Measurements from ENCODE around the gene OVCA2. TPM values are rescaled to one million over a fixed set of nuclear protein-coding genes. Genes with fewer than 3 reads are reported as not detected.

Gene OVCA2
- total and polyA plus RNA-seq, 10 donors, result 20.9 to 68.8 (median 35.6) TPM

- Histone ChIP-seq H3K9me3 (no peaks in the 10 kb centered on the region), H3K4me3 (no peak overlapping the region), H3K27ac (peak overlapping the region; percentile 44 to 90 (median 82)), H3K36me3 (peaks cover 0 to 40% (median 18%) of the 10 kb centered on the region in 6 donors), H3K4me1 (peaks cover 61 to 92% (median 76%) of the 10 kb centered on the region in 6 donors), H3K27me3 (replicated peaks in 1 of 7) (no peaks in the 10 kb centered on the region)
- TF ChIP-seq, protein P1, sequence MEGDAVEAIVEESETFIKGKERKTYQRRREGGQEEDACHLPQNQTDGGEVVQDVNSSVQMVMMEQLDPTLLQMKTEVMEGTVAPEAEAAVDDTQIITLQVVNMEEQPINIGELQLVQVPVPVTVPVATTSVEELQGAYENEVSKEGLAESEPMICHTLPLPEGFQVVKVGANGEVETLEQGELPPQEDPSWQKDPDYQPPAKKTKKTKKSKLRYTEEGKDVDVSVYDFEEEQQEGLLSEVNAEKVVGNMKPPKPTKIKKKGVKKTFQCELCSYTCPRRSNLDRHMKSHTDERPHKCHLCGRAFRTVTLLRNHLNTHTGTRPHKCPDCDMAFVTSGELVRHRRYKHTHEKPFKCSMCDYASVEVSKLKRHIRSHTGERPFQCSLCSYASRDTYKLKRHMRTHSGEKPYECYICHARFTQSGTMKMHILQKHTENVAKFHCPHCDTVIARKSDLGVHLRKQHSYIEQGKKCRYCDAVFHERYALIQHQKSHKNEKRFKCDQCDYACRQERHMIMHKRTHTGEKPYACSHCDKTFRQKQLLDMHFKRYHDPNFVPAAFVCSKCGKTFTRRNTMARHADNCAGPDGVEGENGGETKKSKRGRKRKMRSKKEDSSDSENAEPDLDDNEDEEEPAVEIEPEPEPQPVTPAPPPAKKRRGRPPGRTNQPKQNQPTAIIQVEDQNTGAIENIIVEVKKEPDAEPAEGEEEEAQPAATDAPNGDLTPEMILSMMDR (IDR thresholded peaks at IDR 0.05 in 8 of 11, conservative IDR thresholded peaks at IDR 0.05 in 3 of 11), result no peak
- TF ChIP-seq POLR2A (IDR thresholded peaks at IDR 0.05) (no peak), POLR2AphosphoS5 (IDR thresholded peaks at IDR 0.05) (peak in 2 of 3 donors; percentile 41 to 61)
- intact Hi-C loops (cut with DNase I; ENCODE audit: low total_unique reads), result no loop called here
- no peak for DNase-seq
- WGBS, 5 donors, result 51 to 76% (median 61%) methylated on average over 13 of the region's 13 CpGs
These were observed 43.2 kb downstream of the OVCA2 start for GRCh38 chr17:2084766-2085647.

GRCh38 chr17:2085648-2085949 is 43.8 kb downstream of the OVCA2 start:
- H3K4me1 ChIP-seq, result peaks cover 66 to 98% (median 82%) of the 10 kb centered on the region in 6 donors
- intact Hi-C loops (cut with DNase I; ENCODE audit: low total_unique reads), result no loop called here
- peaks cover 0 to 34% (median 13%) of the 10 kb centered on the region in 6 donors for H3K36me3 ChIP-seq
- DNase-seq, result no peak
- 40 to 71% (median 58%) methylated on average over 5 of the region's 5 CpGs for WGBS, 5 donors
- TF ChIP-seq POLR2A (IDR thresholded peaks at IDR 0.05) (no peak), POLR2AphosphoS5 (IDR thresholded peaks at IDR 0.05) (peak in 1 of 3 donors; percentile 47)
- TF ChIP-seq, protein P1 (IDR thresholded peaks at IDR 0.05 in 8 of 11, conservative IDR thresholded peaks at IDR 0.05 in 3 of 11), result no peak
- no peaks in the 10 kb centered on the region for H3K27me3 ChIP-seq (replicated peaks in 1 of 7)
- no peak overlapping the region for H3K4me3 ChIP-seq
- peak overlapping the region; percentile 42 to 90 (median 74) for H3K27ac ChIP-seq
- H3K9me3 ChIP-seq, result no peaks in the 10 kb centered on the region

DNA sequence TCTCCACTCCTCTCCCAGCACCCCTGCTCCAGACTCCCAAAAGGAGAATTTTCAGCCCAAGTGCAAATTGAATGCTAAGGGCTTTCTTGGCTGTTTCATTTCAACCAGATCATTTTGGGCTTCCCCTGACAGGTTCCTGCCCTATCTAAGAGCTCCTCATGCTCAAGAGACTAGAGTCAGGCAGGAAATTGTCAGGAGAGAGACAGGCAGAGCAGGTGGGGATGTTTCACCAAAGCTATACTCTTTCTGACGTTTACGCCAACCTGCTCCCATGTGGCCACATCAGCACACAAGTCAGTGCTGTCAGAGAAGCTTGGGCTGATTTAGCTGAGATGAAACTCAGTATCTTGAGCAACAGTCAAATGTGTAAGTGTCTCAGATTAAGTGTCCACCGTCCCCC is 44.5 kb downstream of the OVCA2 start:
- TF ChIP-seq, protein P1 (IDR thresholded peaks at IDR 0.05 in 8 of 11, conservative IDR thresholded peaks at IDR 0.05 in 3 of 11), result no peak
- TF ChIP-seq POLR2AphosphoS5 (IDR thresholded peaks at IDR 0.05) (no peak), POLR2A (IDR thresholded peaks at IDR 0.05) (no peak)
- peaks cover 73 to 100% (median 89%) of the 10 kb centered on the region in 6 donors for H3K4me1 ChIP-seq
- DNase-seq, result peak; percentile 20
- peak overlapping the region in 7 of 8 donors; percentile 42 to 90 (median 82) for H3K27ac ChIP-seq
- peaks cover 0 to 27% (median 6%) of the 10 kb centered on the region in 6 donors for H3K36me3 ChIP-seq
- H3K27me3 ChIP-seq (replicated peaks in 1 of 7), result no peaks in the 10 kb centered on the region
- H3K4me3 ChIP-seq, result no peak overlapping the region
- 41 to 67% (median 55%) methylated on average over 3 of the region's 3 CpGs for WGBS, 5 donors
- H3K9me3 ChIP-seq, result no peaks in the 10 kb centered on the region
- intact Hi-C loops (cut with DNase I; ENCODE audit: low total_unique reads), result no loop called here

DNA sequence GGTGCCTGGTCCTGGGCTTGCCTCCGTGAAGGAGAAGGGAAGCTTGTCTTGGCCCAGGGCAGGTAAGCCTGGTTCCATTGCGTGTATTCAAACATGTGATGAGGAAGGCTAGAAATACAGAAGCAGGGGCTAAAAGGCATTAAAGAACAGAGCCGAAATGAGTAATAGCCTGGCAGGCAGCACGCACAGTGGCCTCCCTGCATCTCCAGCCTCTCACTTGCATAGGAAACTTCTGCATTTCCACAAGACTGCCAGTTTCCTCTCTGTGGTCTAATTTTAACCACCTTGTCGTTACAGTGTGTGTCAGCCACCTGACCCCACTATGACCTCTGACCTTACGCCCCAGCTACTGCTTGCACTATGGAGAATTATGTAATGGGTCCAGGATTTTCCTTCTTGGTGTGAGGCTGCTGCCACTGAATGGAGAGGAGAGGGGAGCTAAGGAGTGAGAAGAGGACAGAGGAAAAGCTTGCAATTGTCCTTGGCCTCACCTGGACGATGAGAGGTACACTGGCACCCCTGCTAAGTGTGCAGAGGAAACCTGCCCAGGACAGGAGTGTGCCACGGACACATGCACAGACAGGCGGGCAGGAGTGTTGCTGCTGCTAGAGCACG is 45.9 kb downstream of the OVCA2 start:
- Histone ChIP-seq H3K27me3 (replicated peaks in 1 of 7) (no peaks in the 10 kb centered on the region), H3K4me1 (peaks cover 75 to 100% (median 89%) of the 10 kb centered on the region in 6 donors), H3K9me3 (no peaks in the 10 kb centered on the region), H3K4me3 (no peak overlapping the region), H3K27ac (peak overlapping the region; percentile 37 to 90 (median 84)), H3K36me3 (peaks cover 0 to 13% (median 0%) of the 10 kb centered on the region in 6 donors)
- peak; percentile 87 for DNase-seq
- TF ChIP-seq POLR2AphosphoS5 (IDR thresholded peaks at IDR 0.05) (peak in 2 of 3 donors; percentile 9 to 87), POLR2A (IDR thresholded peaks at IDR 0.05) (no peak)
- TF ChIP-seq, protein P1 (IDR thresholded peaks at IDR 0.05 in 8 of 11, conservative IDR thresholded peaks at IDR 0.05 in 3 of 11), result no peak
- 14 to 34% (median 20%) methylated on average over 10 of the region's 10 CpGs for WGBS, 5 donors
- intact Hi-C loops (cut with DNase I; ENCODE audit: low total_unique reads), result no loop called here

All from spleen (tissue), 11 donors.